ENCODE results near the gene ALDH1A2.
"Not testable (repeated sequence)": the region's sequence is repeated elsewhere in the genome, so short reads cannot be mapped to it uniquely, and the experiment has no call there.

ALDH1A2 gene

GRCh38 chr15:58039079-58040035, 26.2 kb downstream of the ALDH1A2 start:
- no peak for DNase-seq

DNA sequence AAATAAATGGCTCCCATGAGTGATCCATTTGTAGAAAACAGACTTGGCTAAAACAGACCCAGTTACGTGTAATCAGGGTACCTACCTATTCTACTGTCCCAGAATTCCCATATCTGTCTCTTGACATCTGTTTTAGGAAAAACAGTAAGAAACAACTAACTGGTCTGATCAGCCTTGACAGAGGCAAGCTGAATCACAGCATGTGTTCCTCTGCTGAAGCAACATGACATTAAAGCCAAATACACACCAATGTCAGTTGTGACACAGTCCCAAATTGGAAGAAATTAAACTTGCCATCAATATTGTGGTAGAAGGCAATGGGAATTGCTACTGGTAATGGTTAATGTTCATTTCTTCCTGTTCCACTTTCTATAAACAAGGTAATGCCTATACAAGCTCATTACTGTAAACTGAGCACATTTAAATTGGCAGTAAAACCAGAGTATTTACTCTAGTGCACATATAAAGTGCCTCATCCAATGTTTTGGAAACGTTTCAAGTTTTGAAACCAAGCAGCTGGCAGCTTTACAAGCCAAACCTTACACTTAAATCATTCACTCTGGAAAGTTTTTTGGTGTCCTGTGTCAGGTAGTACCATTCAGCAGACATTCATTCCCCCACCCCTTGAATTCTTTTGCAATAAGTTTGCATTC, 27.0 kb downstream of the ALDH1A2 start:
- peak; percentile 21 for DNase-seq

DNA sequence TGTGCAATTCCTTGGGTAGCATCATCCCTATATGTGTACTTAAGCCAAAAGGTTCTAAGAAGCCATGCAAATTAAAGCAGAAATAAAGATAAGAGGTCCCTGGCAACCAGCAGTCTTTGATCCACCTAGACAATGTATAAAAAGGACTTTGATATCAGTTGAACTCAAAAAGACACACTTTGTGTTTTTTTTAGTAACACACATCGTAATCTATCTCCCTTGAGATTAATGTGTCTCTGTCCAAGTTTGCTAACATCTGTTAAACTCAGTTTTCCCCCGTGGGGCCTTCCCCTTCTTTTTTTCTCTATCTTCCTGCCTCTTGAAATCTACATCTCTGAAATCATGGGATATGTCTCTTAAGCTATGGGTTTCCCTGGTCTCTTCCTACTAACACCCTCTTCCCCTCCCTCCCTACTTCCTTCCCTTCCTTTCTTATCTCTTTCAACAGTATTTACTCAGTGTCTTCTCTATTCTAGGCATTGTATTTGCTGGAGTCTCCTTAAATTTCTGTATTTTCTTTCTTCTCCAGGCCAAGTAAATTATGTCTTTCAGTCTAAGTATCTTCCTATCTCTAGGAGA, 27.7 kb downstream of the ALDH1A2 start:
- DNase-seq = no peak

GRCh38 chr15:58036579-58036978, 28.9 kb downstream of the ALDH1A2 start:
- no peak for DNase-seq

- DNase-seq = not testable (repeated sequence)
Measured at GRCh38 chr15:58028392-58028791, 37.1 kb downstream of the ALDH1A2 start.

DNA sequence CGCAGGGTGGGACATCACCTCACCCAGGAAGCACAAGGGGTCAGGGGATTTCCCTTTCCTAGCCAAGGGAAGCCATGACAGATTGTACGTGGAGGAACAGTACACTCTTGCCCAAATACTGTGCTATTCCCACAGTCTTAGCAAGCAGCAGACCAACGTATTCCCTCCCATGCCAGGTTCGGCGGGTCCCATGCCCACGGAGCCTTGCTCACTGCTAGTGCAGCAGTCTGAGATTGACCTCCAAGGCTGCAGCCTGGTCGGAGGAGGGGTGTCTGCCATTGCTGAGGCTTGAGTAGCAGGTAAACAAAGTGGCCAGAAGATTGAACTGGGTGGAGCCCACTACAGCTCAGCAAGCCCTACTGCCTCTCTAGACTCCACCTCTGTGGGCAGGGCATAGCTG, 39.0 kb downstream of the ALDH1A2 start:
- no peak for DNase-seq

GRCh38 chr15:58026051-58026450, 39.5 kb downstream of the ALDH1A2 start:
- no peak for DNase-seq

GRCh38 chr15:58021332-58022230, 43.9 kb downstream of the ALDH1A2 start:
- no peak for DNase-seq

- DNase-seq = no peak
Measured at GRCh38 chr15:58019503-58020376, 45.8 kb downstream of the ALDH1A2 start.

DNA sequence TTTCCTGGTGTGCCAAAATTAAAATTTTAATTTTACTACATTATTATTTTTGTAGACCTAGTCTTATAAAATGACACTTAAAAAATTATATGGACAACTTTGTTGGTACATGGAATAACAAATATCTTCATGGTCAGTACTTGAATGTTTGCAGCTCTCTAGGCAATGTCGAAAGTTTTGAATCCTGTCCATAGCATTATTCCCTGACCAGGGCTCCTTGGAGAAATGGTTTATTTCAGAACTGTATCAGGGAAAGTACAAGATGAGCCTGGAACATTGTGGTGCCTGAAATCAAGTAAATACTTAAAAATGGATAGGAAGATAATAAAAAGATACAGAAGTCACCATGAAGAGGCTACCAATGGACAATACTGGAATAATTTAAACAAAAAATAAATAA, 47.6 kb downstream of the ALDH1A2 start:
- no peak for DNase-seq

- DNase-seq = no peak
Measured at GRCh38 chr15:58016581-58017175, 48.8 kb downstream of the ALDH1A2 start.

GRCh38 chr15:58015565-58015964, 49.9 kb downstream of the ALDH1A2 start:
- no peak for DNase-seq

- no peak for DNase-seq
Measured at GRCh38 chr15:58014470-58014869, 51.0 kb downstream of the ALDH1A2 start.

DNA sequence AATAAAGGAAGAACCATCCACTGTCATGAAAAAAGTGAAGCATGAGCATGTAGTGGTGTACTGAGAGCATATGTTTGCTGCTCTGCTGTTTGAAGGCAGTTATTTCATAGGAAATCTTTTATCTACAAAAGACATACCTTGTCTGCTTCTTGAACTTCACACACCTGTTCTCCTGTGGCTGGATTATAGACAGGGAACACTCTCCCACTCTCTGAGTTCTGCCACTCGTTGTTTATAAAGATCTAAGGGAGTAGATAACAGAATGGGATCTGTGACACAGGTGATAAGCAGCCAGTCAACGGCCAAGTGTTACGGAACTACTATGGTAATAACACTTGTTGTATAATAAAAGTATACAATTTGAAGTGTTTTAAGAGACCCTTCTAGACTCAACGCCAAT, 51.5 kb downstream of the ALDH1A2 start:
- no peak for DNase-seq

GRCh38 chr15:58010983-58011382, 54.5 kb downstream of the ALDH1A2 start:
- DNase-seq = no peak

DNA sequence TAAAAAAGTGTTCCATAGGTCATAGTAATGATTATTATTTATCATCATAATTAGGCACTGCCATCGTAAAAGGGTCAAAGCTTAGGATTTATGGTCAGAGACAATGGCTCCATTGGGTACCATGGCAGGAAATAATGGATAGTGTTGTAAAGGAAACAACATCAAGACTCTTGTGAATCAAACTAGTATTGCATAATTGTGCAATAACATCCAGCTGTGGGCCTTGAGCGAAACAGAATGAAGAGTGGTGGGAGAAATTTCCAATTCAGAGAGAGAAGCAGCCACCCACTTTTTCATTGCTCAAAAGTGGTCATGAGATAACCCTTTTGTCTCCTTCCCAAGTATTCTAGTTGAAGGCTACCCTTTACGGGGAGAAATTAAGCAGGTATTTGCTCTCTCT, 61.7 kb downstream of the ALDH1A2 start:
- no peak for DNase-seq

DNA sequence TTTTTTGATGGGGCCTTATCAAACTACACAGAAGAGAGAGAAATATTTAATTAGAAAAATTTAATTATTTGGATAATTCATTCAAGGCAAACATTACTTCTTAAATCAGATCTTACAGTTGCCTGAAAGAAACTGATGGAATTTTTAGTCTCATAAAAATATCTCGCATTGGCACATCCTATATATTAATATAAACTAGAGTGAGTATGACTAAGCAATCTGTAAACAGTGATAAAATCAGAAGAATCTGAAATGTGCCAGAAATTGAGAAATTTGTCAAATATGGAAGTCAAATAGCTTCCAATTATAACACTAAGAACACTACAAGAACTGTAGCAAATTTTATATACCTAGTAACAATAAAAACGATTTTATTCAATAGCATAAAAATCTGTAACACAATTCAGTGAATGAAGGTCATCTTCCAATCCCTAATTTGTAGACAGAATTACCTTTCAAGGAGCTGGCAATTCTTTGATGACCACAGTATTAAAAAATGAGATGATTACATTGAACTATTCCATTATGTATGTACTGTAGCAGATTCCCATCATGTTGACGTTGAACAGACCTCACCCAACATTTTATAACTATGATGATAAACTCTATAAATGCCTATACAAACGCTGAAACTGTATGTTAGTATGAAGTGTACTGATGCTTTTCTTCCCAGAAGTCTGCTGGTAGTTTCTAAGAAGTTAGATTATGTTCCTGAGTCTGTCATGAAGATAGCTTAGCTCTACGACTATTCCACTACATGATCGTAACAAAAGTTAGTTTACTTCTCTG, 63.0 kb downstream of the ALDH1A2 start:
- DNase-seq = no peak

DNA sequence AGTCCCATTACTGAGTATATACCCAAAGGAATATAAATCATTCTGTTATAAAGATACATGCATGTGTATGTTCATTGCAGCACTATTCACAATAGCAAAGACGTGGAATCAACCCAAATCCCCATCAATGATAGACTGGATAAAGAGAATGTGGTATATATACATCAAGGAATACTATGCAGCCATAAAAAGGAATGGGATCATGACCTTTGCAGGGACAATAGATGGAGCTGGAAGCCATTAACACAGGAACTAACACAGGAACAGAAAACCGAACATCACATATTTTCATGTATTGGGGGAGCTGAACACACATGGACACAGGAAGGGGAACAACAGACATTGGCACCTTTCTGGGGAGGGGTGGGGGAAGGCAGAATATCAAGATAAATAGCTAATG, 65.8 kb downstream of the ALDH1A2 start:
- not testable (repeated sequence) for DNase-seq

DNA sequence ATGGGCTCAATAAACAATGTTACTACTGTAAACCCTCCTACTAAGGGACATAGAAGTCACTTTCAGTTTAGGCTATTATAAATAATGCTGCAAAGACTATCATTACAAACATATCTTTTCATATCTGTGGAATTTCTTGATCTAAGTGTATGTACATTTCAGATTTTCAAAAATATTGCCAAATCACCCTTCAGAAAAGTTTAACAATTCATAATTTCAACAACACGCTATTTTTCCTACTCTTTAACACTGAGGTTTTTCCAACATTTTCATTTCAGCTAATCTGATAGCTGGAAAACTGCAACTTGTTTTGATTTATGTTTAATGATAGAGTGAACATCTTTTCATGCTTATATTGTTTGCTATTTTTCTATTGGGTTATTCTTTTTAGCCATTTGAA, 69.0 kb downstream of the ALDH1A2 start:
- no peak for DNase-seq

All from NCI-H2107 (cell line).